Cardiac muscle cell (in vitro differentiated cells and primary cell): ENCODE data around the gene SBF2. TPM values are rescaled to one million over a fixed set of nuclear protein-coding genes. Genes with fewer than 3 reads are reported as not detected.

ENCODE experiments used
- DNase-seq, 2 donors: peaks; one replicate each; pipeline versions ENCODE4 v3.0.0 to v3.0.0-alpha.2; 2010 to 2017; ENCODE audit warnings: low read depth in 1 of 2, low spot score in 1 of 2
- H3K27ac ChIP-seq: fragments of 200-600 bp; sonication (generic); 2 replicates; pipeline ENCODE4 v1.5.1; 2016
- H3K27me3 ChIP-seq: fragments of 200-600 bp; sonication (generic); 2 replicates; pipeline ENCODE4 v1.6.0; 2016; ENCODE audit warnings: control low read depth
- H3K36me3 ChIP-seq: fragments of 200-600 bp; sonication (generic); 2 replicates; pipeline ENCODE4 v1.5.1; 2016; ENCODE audit warnings: control low read depth
- H3K4me1 ChIP-seq: fragments of 200-600 bp; sonication (generic); 2 replicates; pipeline ENCODE4 v1.8.1; 2017; ENCODE audit warnings: low read depth, mild to moderate bottlenecking, mixed run types
- H3K4me3 ChIP-seq: fragments of 200-600 bp; sonication (generic); 2 replicates; pipeline ENCODE4 v1.5.1; 2016; ENCODE audit warnings: mild to moderate bottlenecking
- H3K9me3 ChIP-seq: fragments of 200-600 bp; sonication (generic); 2 replicates; pipeline ENCODE4 v1.5.1; 2017; ENCODE audit warnings: low read depth, mild to moderate bottlenecking, control low read depth
- CTCF ChIP-seq: IDR thresholded peaks from 2 replicates; pipeline ENCODE4 v1.5.1; 2012; ENCODE audit warnings: low read depth, mild to moderate bottlenecking, low read length
- polyA plus RNA-seq: library from polyadenylated mRNA; unstranded; fragments of >200 nt; fragmentation: Nextera tagmentation; extraction: Ambion mirVana; gene quantifications from 2 replicates; pipeline ENCODE4 v1.2.1, GENCODE V29; 2016
- total RNA-seq: library from RNA; depleted of rRNA; stranded (reverse); fragments of >200 nt; gene quantifications from 2 replicates; pipeline ENCODE4 v1.2.3, GENCODE V29; 2016

SBF2 gene
- total and polyA plus RNA-seq, 2 experiments from 2014 or later = 13.3 to 32.3 TPM

GRCh38 chr11:10021563-10021962 lies 272.5 kb downstream of the SBF2 start:
- H3K4me1 ChIP-seq = peaks cover 49% of the 10 kb centered on the region
- no peaks in the 10 kb centered on the region for H3K27me3 ChIP-seq
- H3K9me3 ChIP-seq = no peaks in the 10 kb centered on the region
- H3K27ac ChIP-seq = peak overlapping the region; percentile 72
- H3K4me3 ChIP-seq = no peak overlapping the region
- TF ChIP-seq CTCF = no peak
- peak; percentile 10 to 14 for DNase-seq
- no peaks in the 10 kb centered on the region for H3K36me3 ChIP-seq

GRCh38 chr11:10019906-10020682 lies 273.9 kb downstream of the SBF2 start:
- Histone ChIP-seq H3K4me3 (no peak overlapping the region), H3K9me3 (no peaks in the 10 kb centered on the region), H3K27ac (peak overlapping the region; percentile 72), H3K4me1 (peaks cover 49% of the 10 kb centered on the region), H3K36me3 (no peaks in the 10 kb centered on the region), H3K27me3 (no peaks in the 10 kb centered on the region)
- peak in 1 of 2 donors; percentile 28 for DNase-seq
- no peak for TF ChIP-seq CTCF

- no peak overlapping the region for H3K4me3 ChIP-seq
- no peak for TF ChIP-seq CTCF
- peaks cover 36% of the 10 kb centered on the region for H3K4me1 ChIP-seq
- no peaks in the 10 kb centered on the region for H3K27me3 ChIP-seq
- no peak overlapping the region for H3K27ac ChIP-seq
- DNase-seq = no peak
- H3K36me3 ChIP-seq = no peaks in the 10 kb centered on the region
- H3K9me3 ChIP-seq = no peaks in the 10 kb centered on the region
Measured at GRCh38 chr11:10017911-10018310, 276.1 kb downstream of the SBF2 start.

GRCh38 chr11:10017050-10017449 lies 277.0 kb downstream of the SBF2 start:
- DNase-seq = no peak
- Histone ChIP-seq H3K36me3 (no peaks in the 10 kb centered on the region), H3K4me3 (no peak overlapping the region), H3K27ac (no peak overlapping the region), H3K27me3 (no peaks in the 10 kb centered on the region), H3K9me3 (no peaks in the 10 kb centered on the region), H3K4me1 (peaks cover 27% of the 10 kb centered on the region)
- no peak for TF ChIP-seq CTCF

- no peak overlapping the region for H3K4me3 ChIP-seq
- H3K4me1 ChIP-seq = no peaks in the 10 kb centered on the region
- no peak overlapping the region for H3K27ac ChIP-seq
- no peaks in the 10 kb centered on the region for H3K9me3 ChIP-seq
- no peaks in the 10 kb centered on the region for H3K36me3 ChIP-seq
- no peak for DNase-seq
- H3K27me3 ChIP-seq = no peaks in the 10 kb centered on the region
- TF ChIP-seq CTCF = no peak
Measured at GRCh38 chr11:10012068-10012467, 282.0 kb downstream of the SBF2 start.
